GM23248 (cell line): ENCODE measurements around the gene MCL1. TPM values are rescaled to one million over a fixed set of nuclear protein-coding genes. Genes with fewer than 3 reads are reported as not detected.

Source experiments
- DNase-seq: peaks from one replicate; pipeline ENCODE4 v3.0.0-alpha.2; 2015
- H2AFZ ChIP-seq: fragments of 200-600 bp; sonication (generic); 2 replicates; pipeline ENCODE4 v1.6.1; 2016; ENCODE audit warnings: antibody characterized with exemption
- H3F3A ChIP-seq: fragments of 200-600 bp; sonication (generic); 2 replicates; pipeline ENCODE4 v1.6.1; 2016; ENCODE audit warnings: mild to moderate bottlenecking, antibody characterized with exemption, mixed run types; ENCODE audit not compliant: insufficient read depth
- H3K27ac ChIP-seq: fragments of 200-600 bp; sonication (generic); 2 replicates; pipeline ENCODE4 v1.5.1; 2016; ENCODE audit warnings: mild to moderate bottlenecking
- H3K27me3 ChIP-seq: fragments of 200-600 bp; sonication (generic); replicated peaks from 2 replicates; pipeline ENCODE4 v1.6.1; 2016; ENCODE audit warnings: mild to moderate bottlenecking; ENCODE audit not compliant: insufficient read depth
- H3K36me3 ChIP-seq: fragments of 200-600 bp; sonication (generic); 2 replicates; pipeline ENCODE4 v1.6.1; 2016; ENCODE audit warnings: low read depth, mild to moderate bottlenecking
- H3K4me1 ChIP-seq: fragments of 200-600 bp; sonication (generic); 2 replicates; pipeline ENCODE4 v1.6.1; 2016; ENCODE audit warnings: mild to moderate bottlenecking; ENCODE audit not compliant: insufficient read depth
- H3K4me2 ChIP-seq: fragments of 200-600 bp; sonication (generic); one replicate; pipeline ENCODE4 v1.6.1; 2016; ENCODE audit warnings: mild to moderate bottlenecking; ENCODE audit not compliant: unreplicated experiment
- H3K4me3 ChIP-seq: fragments of 200-600 bp; sonication (generic); 2 replicates; pipeline ENCODE4 v1.5.1; 2016; ENCODE audit warnings: mild to moderate bottlenecking
- H3K79me2 ChIP-seq: fragments of 200-600 bp; sonication (generic); 2 replicates; pipeline ENCODE4 v1.6.1; 2016; ENCODE audit warnings: mild to moderate bottlenecking; ENCODE audit not compliant: insufficient read depth
- H3K9ac ChIP-seq: fragments of 200-600 bp; sonication (generic); 2 replicates; pipeline ENCODE4 v1.6.1; 2016; ENCODE audit warnings: mild to moderate bottlenecking
- H3K9me2 ChIP-seq: fragments of 200-600 bp; sonication (generic); 2 replicates; pipeline ENCODE4 v1.6.1; 2016; ENCODE audit warnings: mixed run types, mild to moderate bottlenecking, moderate library complexity; ENCODE audit not compliant: insufficient read depth
- H3K9me3 ChIP-seq: fragments of 200-600 bp; sonication (generic); one replicate; pipeline ENCODE4 v1.6.1; 2017; ENCODE audit warnings: low read depth
- H4K20me1 ChIP-seq: fragments of 200-600 bp; sonication (generic); 2 replicates; pipeline ENCODE4 v1.6.0; 2016; ENCODE audit not compliant: insufficient read depth
- EZH2 ChIP-seq: fragments of 200-600 bp; sonication (generic); IDR thresholded peaks from 2 replicates; pipeline ENCODE4 v1.6.1; 2018; ENCODE audit warnings: antibody characterized with exemption, mild to moderate bottlenecking; ENCODE audit not compliant: insufficient read depth, poor library complexity, severe bottlenecking
- EZH2phosphoT487 ChIP-seq: fragments of 200-600 bp; sonication (generic); IDR thresholded peaks from 2 replicates; pipeline ENCODE4 v1.6.1; 2018; ENCODE audit warnings: antibody characterized with exemption, moderate library complexity, mild to moderate bottlenecking, low read depth; ENCODE audit not compliant: insufficient read depth
- WGBS, 2 experiments: methylation state at CpG; one replicate each; pipeline ENCODE4 v1.1.6; 2015 to 2017; ENCODE audit warnings: low lambda C conversion rate in 2 of 2, low coverage in 1 of 2; ENCODE audit errors: missing lambda C conversion rate in 2 of 2; 5-methylcytosine and 5-hydroxymethylcytosine counted together
- in situ Hi-C: fragments of 300-500 bp; cut with MboI; formaldehyde crosslinking; loops from 2 replicates; pipeline ENCODE4 v1.15.0; 2020
- polyA plus RNA-seq: library from polyadenylated mRNA; unstranded; fragments of >200 nt; fragmentation: Nextera tagmentation; extraction: Ambion mirVana; gene quantifications from 2 replicates; pipeline ENCODE4 v1.2.1, GENCODE V29; 2016
- total RNA-seq: library from RNA; depleted of rRNA; stranded (reverse); fragments of >200 nt; shearing (Covaris generic); gene quantifications from 2 replicates; pipeline ENCODE4 v1.2.3, GENCODE V29; 2014

The MCL1 gene
- total and polyA plus RNA-seq, 2 experiments from 2014 or later = 84.7 to 310 TPM

DNA sequence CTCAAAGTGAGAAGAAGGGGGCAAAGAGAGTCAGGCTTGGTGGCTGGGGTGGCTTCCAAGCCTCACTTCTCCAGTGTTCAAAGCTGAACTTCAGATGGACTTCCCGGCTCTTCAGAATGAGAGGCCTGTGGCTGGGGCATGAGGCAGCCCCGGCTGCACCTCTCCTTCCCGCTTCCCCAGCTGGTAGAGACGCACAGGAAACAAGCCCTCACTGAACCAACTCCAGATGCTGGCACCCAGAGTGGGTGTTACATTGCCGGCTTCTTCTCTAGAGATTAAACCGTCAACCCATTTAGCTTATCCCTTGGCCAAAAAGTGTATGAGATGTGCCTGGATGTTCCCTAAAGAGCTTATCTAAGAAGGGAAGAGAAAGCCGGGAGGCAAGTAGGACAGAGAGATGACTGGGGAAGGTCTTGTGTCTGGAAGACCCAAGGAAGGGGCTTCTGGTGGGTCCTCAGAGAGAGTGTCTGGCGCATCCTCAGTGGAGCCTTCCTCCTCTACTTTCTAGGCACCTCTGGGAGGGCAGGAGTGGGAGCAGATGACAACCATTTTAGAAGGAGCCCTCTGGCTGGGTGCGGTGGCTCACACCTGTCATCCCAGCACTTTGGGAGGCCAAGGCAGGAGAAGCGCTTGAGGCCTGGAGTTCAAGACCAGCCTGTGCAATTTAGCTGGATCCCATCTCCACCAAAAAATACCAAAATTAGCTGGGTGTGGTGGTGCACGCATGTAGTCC is 28.2 kb downstream of the MCL1 start:
- peaks cover 20% of the 10 kb centered on the region for H3F3A ChIP-seq
- no peaks in the 10 kb centered on the region for H3K9me2 ChIP-seq
- no peaks in the 10 kb centered on the region for H3K27me3 ChIP-seq
- H4K20me1 ChIP-seq = no peaks in the 10 kb centered on the region
- 58 to 59% methylated on average over 11 of the region's 11 CpGs for whole genome bisulfite sequencing, 2 experiments
- 0 out of 2 replicates have a peak, but pooled peaks cover 3% of the 10 kb centered on the region for H3K36me3 ChIP-seq
- peak; percentile 65 for DNase-seq
- TF ChIP-seq EZH2phosphoT487 (no peak), EZH2 (no peak)
- H3K9ac ChIP-seq = peak overlapping the region; percentile 85
- in situ Hi-C loops = no loop called here
- H3K4me1 ChIP-seq = peaks cover 29% of the 10 kb centered on the region
- H3K9me3 ChIP-seq = no peaks in the 10 kb centered on the region
- H3K4me3 ChIP-seq = peak overlapping the region; percentile 70; the same call in 1 of the 2 replicates
- H3K79me2 ChIP-seq = 0 out of 2 replicates have a peak, but pooled peaks cover 3% of the 10 kb centered on the region
- peak overlapping the region; percentile 86 for H3K27ac ChIP-seq
- H2AFZ ChIP-seq = no peak overlapping the region
- H3K4me2 ChIP-seq = peak overlapping the region; percentile 85

DNA sequence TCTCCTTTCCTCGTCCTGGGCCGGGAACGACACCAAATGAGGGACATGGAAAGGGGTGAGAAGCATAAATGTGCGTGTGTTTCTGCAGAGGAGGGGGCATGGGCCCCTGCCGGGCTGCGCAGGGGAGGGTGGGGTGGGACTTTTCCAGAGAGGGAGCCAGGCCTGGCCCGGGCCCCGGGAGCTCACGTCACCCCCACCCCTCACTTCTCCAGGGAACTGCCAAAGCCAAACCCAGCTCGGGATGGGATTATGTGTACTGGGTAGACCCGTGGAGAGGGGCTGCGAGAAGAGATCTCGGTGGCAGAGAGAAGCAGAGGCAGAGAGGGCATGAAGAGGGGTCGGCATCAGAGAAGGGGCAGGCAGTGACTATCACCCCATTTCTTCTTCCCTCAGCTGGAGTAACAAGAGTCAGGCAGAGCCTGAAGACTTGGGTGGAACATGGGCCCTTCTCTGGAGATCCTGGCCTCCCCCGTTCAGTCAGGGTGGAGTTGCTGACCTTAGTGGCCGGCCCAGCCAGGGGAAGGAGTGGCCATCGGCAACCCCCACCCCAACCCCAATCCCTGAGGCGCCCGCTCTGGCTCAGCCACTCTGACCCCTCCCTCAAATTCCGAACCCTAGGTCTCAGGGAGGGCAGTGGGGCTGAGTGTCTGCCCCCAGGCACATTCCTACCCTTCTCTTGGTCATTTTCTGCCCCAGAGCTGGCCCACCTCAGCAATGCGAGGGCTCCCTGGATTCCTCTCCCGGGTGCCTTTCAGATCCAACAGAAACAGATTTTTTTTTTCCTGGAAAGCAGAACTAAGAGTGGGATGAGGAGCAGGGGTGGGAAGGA is 29.0 kb downstream of the MCL1 start:
- H3K9me2 ChIP-seq = no peaks in the 10 kb centered on the region
- H3K27ac ChIP-seq = peak overlapping the region; percentile 86
- H3K4me2 ChIP-seq = peak overlapping the region; percentile 85
- peak; percentile 46 for DNase-seq
- in situ Hi-C loops = no loop called here
- 15 to 21% methylated on average over 16 to 22 of the region's 22 CpGs for WGBS, 2 experiments
- peaks cover 20% of the 10 kb centered on the region for H3F3A ChIP-seq
- no peak overlapping the region for H2AFZ ChIP-seq
- H3K36me3 ChIP-seq = no peaks in the 10 kb centered on the region
- peak overlapping the region; percentile 85 for H3K9ac ChIP-seq
- 0 out of 2 replicates have a peak, but pooled peaks cover 3% of the 10 kb centered on the region for H3K79me2 ChIP-seq
- H4K20me1 ChIP-seq = no peaks in the 10 kb centered on the region
- H3K4me1 ChIP-seq = peaks cover 29% of the 10 kb centered on the region
- H3K9me3 ChIP-seq = no peaks in the 10 kb centered on the region
- H3K4me3 ChIP-seq = peak overlapping the region; percentile 70
- H3K27me3 ChIP-seq = no peaks in the 10 kb centered on the region
- no peak for TF ChIP-seq EZH2
- TF ChIP-seq EZH2phosphoT487 = no peak

DNA sequence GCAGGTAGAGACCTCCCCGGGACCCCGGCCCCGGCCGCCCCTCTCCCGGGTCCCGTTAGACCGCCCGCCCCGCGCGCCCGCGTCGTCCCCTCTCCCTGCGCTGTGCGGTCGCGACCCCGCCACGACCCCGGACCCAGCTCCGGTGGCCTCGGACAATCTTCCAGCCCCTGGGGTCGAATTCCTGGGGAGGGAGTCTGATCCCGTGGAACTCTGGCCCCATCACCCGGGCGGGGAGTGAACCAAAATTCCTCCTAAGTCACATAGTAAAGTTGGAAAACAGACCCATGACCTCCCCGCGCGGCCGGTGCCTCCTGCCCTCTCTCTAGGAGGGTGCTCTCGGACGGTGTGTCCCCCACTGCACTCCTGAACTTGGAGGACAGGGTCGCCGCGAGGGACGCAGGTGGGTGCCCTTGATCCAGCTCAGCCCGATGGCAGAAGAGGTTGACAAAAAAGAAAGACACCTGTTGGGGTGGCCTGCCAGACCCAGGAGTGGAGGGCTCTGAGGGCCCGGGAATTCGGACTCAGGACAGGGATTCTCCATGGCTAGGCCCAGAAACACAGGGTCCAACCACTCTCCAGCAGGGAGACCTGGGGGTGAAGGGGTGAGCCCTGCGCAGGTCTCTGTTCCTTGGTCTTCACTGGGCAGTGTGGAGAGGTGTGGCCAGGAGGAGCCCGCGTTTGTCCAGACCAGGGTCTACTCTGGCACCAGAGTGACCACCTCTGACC is 29.8 kb downstream of the MCL1 start:
- DNase-seq = peak; percentile 72
- no peaks in the 10 kb centered on the region for H3K9me2 ChIP-seq
- no peaks in the 10 kb centered on the region for H4K20me1 ChIP-seq
- no peaks in the 10 kb centered on the region for H3K36me3 ChIP-seq
- TF ChIP-seq EZH2 (no peak), EZH2phosphoT487 (no peak)
- H3K79me2 ChIP-seq = 0 out of 2 replicates have a peak, but pooled peaks cover 3% of the 10 kb centered on the region
- H3K27me3 ChIP-seq = no peaks in the 10 kb centered on the region
- peak overlapping the region; percentile 86 for H3K27ac ChIP-seq
- no peaks in the 10 kb centered on the region for H3K9me3 ChIP-seq
- peak overlapping the region; percentile 70 for H3K4me3 ChIP-seq
- H3K4me1 ChIP-seq = peaks cover 29% of the 10 kb centered on the region
- peak overlapping the region; percentile 85 for H3K4me2 ChIP-seq
- peak overlapping the region; percentile 85 for H3K9ac ChIP-seq
- WGBS, 2 experiments = 3 to 5% methylated on average over 21 to 27 of the region's 43 CpGs
- H2AFZ ChIP-seq = peak overlapping the region; percentile 34; the same call in 1 of the 2 replicates
- peaks cover 20% of the 10 kb centered on the region for H3F3A ChIP-seq
- in situ Hi-C loops = no loop called here
